Brain pericyte (primary cell): ENCODE data around the gene CDK12.
"Not testable (repeated sequence)": the region's sequence is repeated elsewhere in the genome, so short reads cannot be mapped to it uniquely, and the experiment has no call there.

Experiments used
- DNase-seq: peaks from one replicate; pipeline ENCODE4 v3.0.0-alpha.2; 2012; ENCODE audit warnings: low read depth, low spot score

CDK12 gene

GRCh38 chr17:39496921-39497320, 35.6 kb downstream of the CDK12 start:
- not testable (repeated sequence) for DNase-seq

- no peak for DNase-seq
These were observed 46.2 kb downstream of the CDK12 start for GRCh38 chr17:39507511-39507910.

GRCh38 chr17:39508987-39509386, 47.7 kb downstream of the CDK12 start:
- no peak for DNase-seq

GRCh38 chr17:39513309-39513708, 52.0 kb downstream of the CDK12 start:
- no peak for DNase-seq

- no peak for DNase-seq
These were observed 52.6 kb downstream of the CDK12 start for GRCh38 chr17:39513915-39514314.

GRCh38 chr17:39517224-39517623, 55.9 kb downstream of the CDK12 start:
- DNase-seq, result no peak

- DNase-seq, result no peak
These were observed 64.7 kb downstream of the CDK12 start for GRCh38 chr17:39525801-39526506.

GRCh38 chr17:39527220-39527813, 66.0 kb downstream of the CDK12 start:
- no peak for DNase-seq

- DNase-seq, result no peak
These were observed 68.2 kb downstream of the CDK12 start for GRCh38 chr17:39529455-39529854.

GRCh38 chr17:39530513-39530912, 69.2 kb downstream of the CDK12 start:
- DNase-seq, result no peak

GRCh38 chr17:39531252-39531651, 70.0 kb downstream of the CDK12 start:
- no peak for DNase-seq

- no peak for DNase-seq
These were observed 72.6 kb downstream of the CDK12 start for GRCh38 chr17:39533891-39534290.

GRCh38 chr17:39534768-39535405, 73.6 kb downstream of the CDK12 start:
- DNase-seq, result no peak

GRCh38 chr17:39536468-39536867, 75.2 kb downstream of the CDK12 start:
- no peak for DNase-seq

GRCh38 chr17:39537364-39537763, 76.1 kb downstream of the CDK12 start:
- not testable (repeated sequence) for DNase-seq

GRCh38 chr17:39538866-39539265, 77.6 kb downstream of the CDK12 start:
- no peak for DNase-seq

- no peak for DNase-seq
These were observed 79.3 kb downstream of the CDK12 start for GRCh38 chr17:39540611-39541010.

- DNase-seq, result no peak
These were observed 80.4 kb downstream of the CDK12 start for GRCh38 chr17:39541652-39542051.

- no peak for DNase-seq
These were observed 81.9 kb downstream of the CDK12 start for GRCh38 chr17:39543176-39543575.

- DNase-seq, result no peak
These were observed 82.4 kb downstream of the CDK12 start for GRCh38 chr17:39543664-39544063.

GRCh38 chr17:39544361-39544760, 83.1 kb downstream of the CDK12 start:
- not testable (repeated sequence) for DNase-seq

GRCh38 chr17:39547713-39548478, 86.6 kb downstream of the CDK12 start:
- peak; percentile 17 for DNase-seq
